Measurements from ENCODE around the gene PABPN1. TPM values are rescaled to one million over a fixed set of nuclear protein-coding genes. Genes with fewer than 3 reads are reported as not detected.
"Not testable (repeated sequence)": the region's sequence is repeated elsewhere in the genome, so short reads cannot be mapped to it uniquely, and the experiment has no call there.

The PABPN1 gene, protein sequence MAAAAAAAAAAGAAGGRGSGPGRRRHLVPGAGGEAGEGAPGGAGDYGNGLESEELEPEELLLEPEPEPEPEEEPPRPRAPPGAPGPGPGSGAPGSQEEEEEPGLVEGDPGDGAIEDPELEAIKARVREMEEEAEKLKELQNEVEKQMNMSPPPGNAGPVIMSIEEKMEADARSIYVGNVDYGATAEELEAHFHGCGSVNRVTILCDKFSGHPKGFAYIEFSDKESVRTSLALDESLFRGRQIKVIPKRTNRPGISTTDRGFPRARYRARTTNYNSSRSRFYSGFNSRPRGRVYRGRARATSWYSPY
- 63.4 and 72.1 TPM in 2 replicates for total RNA-seq (2014; rRNA removed; shearing (Covaris generic))

DNA sequence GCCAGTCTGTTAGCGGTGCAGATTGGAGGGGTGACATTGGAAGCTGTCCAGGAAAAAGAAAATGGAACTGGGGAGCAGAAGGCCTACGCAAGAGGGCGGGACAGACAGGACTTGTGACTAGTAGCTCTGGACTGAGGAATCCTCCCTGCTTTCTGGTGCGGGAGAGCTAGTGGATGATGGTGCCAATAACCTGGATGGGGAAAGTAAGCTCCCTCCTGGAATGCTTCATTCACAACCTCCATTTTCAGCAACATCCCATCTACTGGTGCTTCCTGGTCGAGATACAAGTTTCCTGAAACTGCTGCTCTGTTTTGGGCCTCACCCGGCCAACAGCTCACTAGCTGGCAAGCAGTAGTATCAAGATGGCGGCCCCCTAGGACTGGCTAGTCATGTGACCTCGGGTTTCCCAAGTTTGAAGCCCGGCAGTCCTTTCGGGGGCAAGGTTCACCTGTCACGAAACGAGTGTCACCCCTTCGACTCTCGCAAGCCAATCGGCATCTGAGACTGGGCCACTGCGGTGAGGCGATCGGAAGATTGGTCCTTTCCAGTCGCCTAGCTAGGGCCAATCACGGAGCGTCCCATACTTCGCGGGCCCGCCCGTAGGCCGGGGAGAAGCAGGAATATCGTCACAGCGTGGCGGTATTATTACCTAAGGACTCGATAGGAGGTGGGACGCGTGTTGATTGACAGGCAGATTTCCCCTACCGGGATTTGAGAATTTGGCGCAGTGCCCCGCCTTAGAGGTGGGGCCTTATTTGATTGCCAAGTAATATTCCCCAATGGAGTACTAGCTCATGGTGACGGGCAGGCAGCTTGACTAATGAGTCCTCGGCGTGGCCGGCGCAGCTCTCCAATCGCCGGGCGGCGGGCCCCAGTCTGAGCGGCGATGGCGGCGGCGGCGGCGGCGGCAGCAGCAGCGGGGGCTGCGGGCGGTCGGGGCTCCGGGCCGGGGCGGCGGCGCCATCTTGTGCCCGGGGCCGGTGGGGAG, at the start of gene PABPN1:
TSS of gene PABPN1 (plus strand) at position 874 of the 988 bp plus-strand sequence. CDS start at position 887, 13 bp downstream.
- DNase-seq (ENCODE audit: low spot score), result peak; percentile 97

DNA sequence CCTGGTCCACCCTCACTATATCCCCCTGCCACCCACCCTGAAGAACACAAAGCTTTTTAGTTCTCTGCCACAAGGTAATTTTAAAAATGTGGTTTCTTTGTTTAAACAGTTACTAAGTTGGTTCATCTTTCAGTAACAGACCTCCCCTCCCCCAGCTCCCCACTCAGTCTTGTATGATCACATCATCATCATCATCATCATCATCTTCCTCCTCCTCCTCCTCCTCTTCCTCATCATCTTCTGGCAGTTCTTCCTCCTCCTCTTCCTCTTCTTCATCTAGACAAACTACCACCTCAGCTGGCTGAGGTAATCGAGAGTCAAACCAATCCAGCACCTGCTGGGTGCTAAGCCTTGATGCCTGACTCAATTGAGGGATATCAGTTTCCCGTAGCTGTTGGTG, 45.8 kb upstream of the PABPN1 start:
- DNase-seq (ENCODE audit: low spot score), result no peak

- no peak for DNase-seq (ENCODE audit: low spot score)
Measured at GRCh38 chr14:23277189-23277588, 44.1 kb upstream of the PABPN1 start.

DNA sequence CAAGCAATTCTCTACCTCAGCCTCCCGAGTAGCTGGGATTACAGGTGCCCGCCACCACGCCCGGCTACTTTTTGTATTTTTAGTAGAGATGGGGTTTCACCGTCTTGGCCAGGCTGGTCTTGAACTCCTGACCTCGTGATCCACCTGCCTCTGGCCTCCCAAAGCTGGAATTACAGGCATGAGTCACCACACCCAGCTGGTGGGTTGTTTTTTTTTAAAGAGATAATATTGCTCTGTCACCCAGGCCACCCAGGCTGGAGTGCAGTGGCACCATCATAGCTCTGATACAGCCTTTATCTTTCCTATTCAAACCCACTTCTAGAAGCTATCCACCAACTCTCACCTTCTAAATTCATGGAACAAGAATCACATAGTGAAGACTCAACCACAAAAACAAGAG, 43.3 kb upstream of the PABPN1 start:
- DNase-seq (ENCODE audit: low spot score), result not testable (repeated sequence)

DNA sequence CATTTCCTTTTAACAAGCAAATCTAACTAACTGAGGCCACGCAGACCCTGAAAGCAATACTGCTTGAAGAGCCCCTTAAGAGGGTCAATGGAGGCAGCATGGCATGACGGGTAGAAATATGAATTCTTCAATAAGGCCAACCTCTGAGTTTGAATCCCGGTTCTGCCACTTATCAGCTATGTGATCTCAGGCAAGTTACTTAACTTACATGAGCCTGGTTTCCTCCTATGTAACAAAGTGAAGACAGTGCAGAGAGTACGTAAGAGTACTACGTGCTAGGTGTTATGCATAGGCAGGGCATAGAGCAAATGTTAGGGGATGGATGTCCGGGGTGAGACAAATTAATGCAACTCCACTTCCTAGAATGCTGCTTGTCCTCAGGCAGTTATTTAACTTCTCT, 40.0 kb upstream of the PABPN1 start:
- no peak for DNase-seq (ENCODE audit: low spot score)

DNA sequence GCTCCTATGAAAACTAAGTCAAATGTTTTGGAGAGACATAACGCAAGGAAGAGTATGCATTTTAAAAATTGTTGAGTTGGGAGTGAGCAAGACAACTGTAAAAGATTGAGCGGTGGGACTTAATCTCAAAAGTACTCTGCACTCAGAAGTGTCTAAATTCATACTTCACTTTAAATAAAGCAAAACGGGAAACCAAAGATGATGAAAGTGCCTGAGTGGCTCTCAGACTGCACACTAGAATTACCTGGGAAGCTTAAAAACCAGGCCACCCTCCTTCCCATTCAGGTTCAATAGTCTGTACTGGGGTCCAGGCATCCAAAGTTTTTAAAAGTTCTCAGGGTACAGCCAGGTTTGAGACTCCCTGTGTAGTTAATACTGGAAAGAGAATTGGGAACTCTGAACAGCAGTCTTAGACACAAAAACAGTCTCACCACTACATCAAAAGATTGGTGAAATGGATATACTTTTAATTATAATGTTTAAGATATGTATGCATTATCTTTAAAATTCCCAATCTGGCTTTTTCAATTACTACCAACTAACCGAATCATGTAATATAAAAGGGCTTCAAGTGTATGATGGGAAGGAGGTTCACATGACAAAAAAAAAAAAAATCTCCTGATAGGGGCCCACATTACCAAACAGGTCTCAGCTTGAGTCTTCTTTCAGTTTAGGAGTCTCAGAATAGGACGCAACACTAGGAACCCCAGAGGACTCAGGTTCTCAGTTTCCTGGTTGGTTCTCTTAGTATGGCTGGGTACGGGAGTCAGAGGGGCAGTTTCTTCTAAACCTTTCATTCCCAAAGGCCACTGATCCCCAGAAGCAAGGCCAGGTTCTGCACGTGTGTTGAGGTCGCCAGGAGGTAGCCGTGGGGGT, 36.4 kb upstream of the PABPN1 start:
- DNase-seq (ENCODE audit: low spot score), result peak; percentile 15

DNA sequence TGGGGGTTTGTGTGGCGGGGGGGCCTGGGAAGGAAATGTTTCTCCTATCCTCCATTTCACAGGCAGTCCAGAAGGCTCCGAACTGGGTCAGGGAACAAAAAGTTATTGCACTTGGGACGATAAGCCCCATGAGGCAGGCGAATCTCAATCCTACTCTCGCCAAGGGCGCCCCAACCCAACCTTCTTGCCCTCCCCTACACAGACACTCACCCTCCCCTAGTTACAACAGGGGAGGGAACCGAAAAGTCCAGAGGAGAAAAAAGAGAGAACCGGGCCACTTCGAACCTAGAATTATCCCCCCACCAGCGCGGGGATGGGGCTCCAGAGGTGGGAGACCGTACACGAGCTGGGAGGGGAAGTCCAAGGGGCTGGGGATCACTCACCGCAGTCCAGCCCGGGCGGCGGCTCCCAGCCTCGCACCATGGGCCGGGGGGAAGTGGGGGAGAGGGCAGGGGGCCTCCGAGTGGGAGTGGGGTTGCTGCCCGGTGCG, 35.7 kb upstream of the PABPN1 start:
- no peak for DNase-seq (ENCODE audit: low spot score)

- DNase-seq (ENCODE audit: low spot score), result peak; percentile 92
Measured at GRCh38 chr14:23286020-23286901, 35.0 kb upstream of the PABPN1 start, which contains the start of gene HOMEZ. Gene HOMEZ, minus strand, starts transcription at chr14:23286132. Its CDS starts 180 bp downstream, at chr14:23285952.

DNA sequence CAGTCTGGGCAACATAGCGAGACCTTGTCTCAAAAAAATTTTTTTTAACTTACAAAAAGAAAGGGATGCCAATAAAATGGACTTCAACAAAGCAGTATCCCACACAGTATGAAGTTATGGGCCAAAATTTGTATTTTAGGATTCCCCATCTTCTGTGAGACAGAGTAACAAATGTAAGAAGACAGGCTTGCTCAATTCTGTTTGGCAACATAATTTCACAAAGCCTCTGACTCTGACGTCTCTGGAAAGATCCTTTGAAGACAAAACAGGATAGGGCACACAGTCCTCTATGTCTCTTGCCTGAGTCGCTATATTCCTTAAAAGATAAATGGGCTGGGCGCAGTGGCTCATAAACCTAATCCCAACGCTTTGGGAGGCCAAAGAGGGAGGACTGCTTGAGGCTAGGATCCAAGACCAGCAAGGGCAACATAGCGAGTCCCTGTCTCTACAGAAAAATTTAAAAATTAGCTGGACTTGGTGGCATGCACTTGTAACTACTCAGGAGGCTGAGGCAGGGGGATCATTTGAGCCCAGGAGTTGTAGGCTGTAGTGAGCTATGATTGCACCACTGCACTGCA, 34.3 kb upstream of the PABPN1 start:
- no peak for DNase-seq (ENCODE audit: low spot score)

DNA sequence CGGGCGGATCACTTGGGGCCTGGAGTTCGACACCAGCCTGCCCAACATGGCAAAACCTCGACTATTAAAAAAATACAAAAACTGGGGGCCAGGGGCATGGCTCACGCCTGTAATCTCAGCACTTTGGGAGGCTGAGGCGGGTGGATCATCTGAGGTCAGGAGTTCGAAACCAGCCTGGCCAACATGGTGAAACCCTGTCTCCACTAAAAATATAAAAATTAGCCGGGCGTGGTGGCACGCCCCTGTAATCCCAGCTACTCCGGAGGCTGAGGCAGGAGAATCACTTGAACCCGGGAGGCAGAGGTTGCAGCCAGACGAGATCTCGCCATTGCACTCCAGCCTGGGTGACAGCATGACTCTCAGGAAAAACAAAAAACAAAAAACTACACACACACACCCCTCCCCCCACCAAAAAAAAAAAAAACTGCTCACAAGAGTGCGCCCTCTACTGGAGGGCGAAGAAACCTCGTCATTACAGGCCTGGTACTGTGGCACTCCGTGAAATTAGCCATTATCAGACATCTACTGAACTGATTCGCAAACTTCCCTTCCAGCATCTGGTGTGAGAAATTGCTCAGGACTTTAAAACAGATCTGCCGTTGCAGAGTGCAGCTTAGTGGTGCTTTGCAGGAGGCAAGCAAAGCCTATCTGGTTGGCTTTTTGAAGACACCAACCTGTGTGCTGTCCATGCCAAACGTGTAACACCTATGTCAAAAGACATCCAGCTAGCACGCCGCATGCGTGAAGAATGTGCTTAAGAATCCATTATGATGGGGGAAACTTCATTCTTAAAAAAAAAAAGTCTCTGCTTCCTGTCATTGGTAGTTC, 26.3 kb upstream of the PABPN1 start:
- DNase-seq (ENCODE audit: low spot score), result peak; percentile 49

DNA sequence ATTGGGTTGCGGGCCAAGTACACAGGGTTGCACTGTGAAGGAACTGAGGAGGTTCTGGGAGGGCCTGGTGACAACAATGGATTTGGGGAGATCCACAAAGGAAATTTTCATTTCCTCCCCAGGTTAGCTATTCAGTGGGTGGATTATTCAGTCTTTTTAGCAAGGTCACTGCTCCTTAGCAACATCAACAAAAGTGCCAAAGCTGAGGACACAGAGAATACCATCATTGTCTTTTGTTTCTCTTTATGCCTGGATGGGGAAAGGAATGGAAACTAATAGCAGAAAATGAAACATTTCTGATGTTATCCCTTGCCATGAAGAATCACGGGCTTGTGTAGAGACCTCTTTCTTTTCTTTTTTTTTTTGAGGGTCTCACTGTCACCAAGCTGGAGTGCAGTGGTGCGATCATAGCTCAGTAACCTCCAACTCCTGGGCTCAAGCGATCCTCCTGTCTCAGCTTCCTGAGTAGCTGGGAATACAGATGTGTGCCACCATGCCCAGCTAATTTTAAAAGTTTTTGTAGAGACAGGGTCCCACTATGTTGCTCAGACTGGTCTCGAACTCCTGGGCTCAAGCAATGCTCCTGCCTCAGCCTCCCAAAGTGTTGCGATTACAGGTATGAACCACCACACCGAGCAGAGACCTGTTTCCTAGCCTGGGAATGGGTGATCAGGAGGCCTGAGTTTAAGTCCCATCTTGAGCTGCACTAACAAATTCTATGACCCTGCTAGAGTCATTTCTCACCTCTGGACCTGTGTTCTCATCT, 25.1 kb upstream of the PABPN1 start:
- DNase-seq (ENCODE audit: low spot score), result no peak

DNA sequence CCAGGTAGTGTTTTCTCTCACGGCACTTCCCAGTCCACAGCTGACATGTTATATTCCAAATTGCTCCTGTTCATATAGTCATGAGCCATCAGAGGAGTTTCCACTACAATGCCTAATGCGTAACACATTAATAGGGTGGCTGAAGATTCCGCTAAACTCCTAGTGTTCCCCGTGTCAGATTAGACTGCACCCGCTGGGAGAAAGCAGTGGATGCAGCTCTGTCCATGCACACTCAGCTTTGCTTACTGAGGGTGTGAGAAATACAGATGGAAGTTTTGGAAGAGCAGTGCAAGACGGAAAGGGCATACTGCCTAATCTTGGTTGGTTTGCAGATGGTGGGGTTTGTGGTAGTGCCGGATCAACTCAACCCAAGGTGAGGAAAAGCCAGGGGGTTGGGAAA, 24.2 kb upstream of the PABPN1 start:
- DNase-seq (ENCODE audit: low spot score), result no peak

GRCh38 chr14:23297611-23298277, 23.5 kb upstream of the PABPN1 start:
- DNase-seq (ENCODE audit: low spot score), result no peak

- DNase-seq (ENCODE audit: low spot score), result peak; percentile 33
Measured at GRCh38 chr14:23299211-23299957, 21.9 kb upstream of the PABPN1 start.

GRCh38 chr14:23299986-23300686, 21.1 kb upstream of the PABPN1 start:
- no peak for DNase-seq (ENCODE audit: low spot score)

GRCh38 chr14:23300687-23301223, 20.5 kb upstream of the PABPN1 start:
- peak; percentile 18 for DNase-seq (ENCODE audit: low spot score)

Data from HT-29 (cell line).